ENCODE measurements around the gene OR2H2. TPM values are rescaled to one million over a fixed set of nuclear protein-coding genes. Genes with fewer than 3 reads are reported as not detected.

OR2H2 gene
- total RNA-seq, 2 donors from 2014 or later = not detected

DNA sequence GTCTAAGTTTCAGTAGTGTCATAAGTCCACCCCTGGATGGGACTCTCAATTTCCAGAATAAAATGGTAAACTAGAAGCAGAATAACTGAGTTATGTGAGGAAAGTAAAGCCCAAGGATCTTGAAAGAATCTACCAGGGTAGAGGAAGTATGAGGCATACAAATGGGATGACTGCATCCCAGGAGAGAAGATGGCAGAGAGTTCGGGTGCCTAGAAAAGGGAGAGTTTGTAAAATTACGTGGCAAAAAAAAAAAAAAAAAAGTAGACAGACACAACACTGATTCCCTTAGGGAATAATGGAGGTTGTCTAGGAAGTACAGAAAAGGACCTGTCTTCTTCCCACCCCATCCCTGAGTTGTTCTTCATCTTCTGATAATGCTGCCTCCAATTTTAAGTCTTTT lies 44.6 kb downstream of the OR2H2 start:
- 67 to 76% methylated on average over 1 of the region's 2 CpGs for WGBS, 2 experiments (ENCODE audit: insufficient coverage in 1 of 2, insufficient read length in 1 of 2)
- peaks cover 10% of the 10 kb centered on the region for H3K27me3 ChIP-seq (ENCODE audit: control insufficient read depth, insufficient read depth, low read length, poor library complexity, severe bottlenecking)
- H3K4me3 Mint-ChIP-seq = peak overlapping the region; percentile 69
- TF ChIP-seq, protein P1, sequence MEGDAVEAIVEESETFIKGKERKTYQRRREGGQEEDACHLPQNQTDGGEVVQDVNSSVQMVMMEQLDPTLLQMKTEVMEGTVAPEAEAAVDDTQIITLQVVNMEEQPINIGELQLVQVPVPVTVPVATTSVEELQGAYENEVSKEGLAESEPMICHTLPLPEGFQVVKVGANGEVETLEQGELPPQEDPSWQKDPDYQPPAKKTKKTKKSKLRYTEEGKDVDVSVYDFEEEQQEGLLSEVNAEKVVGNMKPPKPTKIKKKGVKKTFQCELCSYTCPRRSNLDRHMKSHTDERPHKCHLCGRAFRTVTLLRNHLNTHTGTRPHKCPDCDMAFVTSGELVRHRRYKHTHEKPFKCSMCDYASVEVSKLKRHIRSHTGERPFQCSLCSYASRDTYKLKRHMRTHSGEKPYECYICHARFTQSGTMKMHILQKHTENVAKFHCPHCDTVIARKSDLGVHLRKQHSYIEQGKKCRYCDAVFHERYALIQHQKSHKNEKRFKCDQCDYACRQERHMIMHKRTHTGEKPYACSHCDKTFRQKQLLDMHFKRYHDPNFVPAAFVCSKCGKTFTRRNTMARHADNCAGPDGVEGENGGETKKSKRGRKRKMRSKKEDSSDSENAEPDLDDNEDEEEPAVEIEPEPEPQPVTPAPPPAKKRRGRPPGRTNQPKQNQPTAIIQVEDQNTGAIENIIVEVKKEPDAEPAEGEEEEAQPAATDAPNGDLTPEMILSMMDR (conservative IDR thresholded peaks at IDR 0.05) = no peak
- no peaks in the 10 kb centered on the region for H3K36me3 Mint-ChIP-seq (ENCODE audit: low read depth)
- H3K27ac Mint-ChIP-seq = no peak overlapping the region
- peaks cover 6% of the 10 kb centered on the region for H3K4me1 ChIP-seq (ENCODE audit: control insufficient read depth, insufficient read depth, low read length)
- H3K4me3 ChIP-seq (ENCODE audit: low read length) = peak overlapping the region; percentile 88
- peaks cover 18% of the 10 kb centered on the region for H3K27me3 Mint-ChIP-seq (ENCODE audit: insufficient read depth)
- H3K4me1 Mint-ChIP-seq = peaks cover 60% of the 10 kb centered on the region
- H3K9ac ChIP-seq (ENCODE audit: extremely low read depth, low read length, poor library complexity, severe bottlenecking) = no peak overlapping the region
- no peaks in the 10 kb centered on the region for H3K36me3 ChIP-seq (ENCODE audit: control insufficient read depth, insufficient read depth, low read length)
- no peak overlapping the region for H3K27ac ChIP-seq (ENCODE audit: low read depth, low read length)
- no peaks in the 10 kb centered on the region for H3K9me3 Mint-ChIP-seq
- no peaks in the 10 kb centered on the region for H3K9me3 ChIP-seq (ENCODE audit: control insufficient read depth, low read length)
- DNase-seq = no peak

DNA sequence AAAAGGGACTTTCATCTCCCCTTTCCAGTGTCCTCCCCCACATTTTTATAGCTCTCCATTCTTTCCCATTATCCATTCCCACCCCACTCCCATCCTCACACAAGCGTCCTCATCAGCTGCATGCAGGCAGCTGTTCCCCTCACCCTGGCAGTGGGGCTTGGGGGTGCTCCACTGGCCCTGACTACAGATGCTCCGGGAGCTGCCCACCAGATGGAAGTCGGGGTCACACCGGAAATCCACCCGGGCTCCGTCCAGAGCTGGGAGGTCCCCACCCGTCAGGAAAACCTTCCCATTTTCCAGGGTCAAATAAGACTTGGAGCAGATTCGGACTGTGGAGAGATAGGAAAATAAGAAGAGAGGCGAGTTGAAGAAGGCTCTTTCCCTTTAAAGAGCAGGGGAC lies 45.4 kb downstream of the OR2H2 start:
- H3K36me3 Mint-ChIP-seq (ENCODE audit: low read depth) = no peaks in the 10 kb centered on the region
- peaks cover 53% of the 10 kb centered on the region for H3K4me1 Mint-ChIP-seq
- H3K4me3 Mint-ChIP-seq = no peak overlapping the region
- Histone ChIP-seq H3K27me3 (ENCODE audit: control insufficient read depth, insufficient read depth, low read length, poor library complexity, severe bottlenecking) (peaks cover 10% of the 10 kb centered on the region), H3K36me3 (ENCODE audit: control insufficient read depth, insufficient read depth, low read length) (no peaks in the 10 kb centered on the region), H3K9me3 (ENCODE audit: control insufficient read depth, low read length) (no peaks in the 10 kb centered on the region), H3K4me1 (ENCODE audit: control insufficient read depth, insufficient read depth, low read length) (no peaks in the 10 kb centered on the region), H3K27ac (ENCODE audit: low read depth, low read length) (no peak overlapping the region), H3K4me3 (ENCODE audit: low read length) (no peak overlapping the region), H3K9ac (ENCODE audit: extremely low read depth, low read length, poor library complexity, severe bottlenecking) (no peak overlapping the region)
- TF ChIP-seq, protein P1 (conservative IDR thresholded peaks at IDR 0.05) = no peak
- no peak overlapping the region for H3K27ac Mint-ChIP-seq
- H3K27me3 Mint-ChIP-seq (ENCODE audit: insufficient read depth) = peaks cover 18% of the 10 kb centered on the region
- peak; percentile 49 for DNase-seq
- WGBS, 2 experiments (ENCODE audit: insufficient coverage in 1 of 2, insufficient read length in 1 of 2) = 32 to 69% methylated on average over 7 to 9 of the region's 9 CpGs
- no peaks in the 10 kb centered on the region for H3K9me3 Mint-ChIP-seq

- Mint-ChIP-seq H3K9me3 (no peaks in the 10 kb centered on the region), H3K36me3 (ENCODE audit: low read depth) (no peaks in the 10 kb centered on the region), H3K4me3 (peak overlapping the region; percentile 80), H3K27ac (no peak overlapping the region), H3K4me1 (peaks cover 43% of the 10 kb centered on the region), H3K27me3 (ENCODE audit: insufficient read depth) (peaks cover 18% of the 10 kb centered on the region)
- 33% methylated on average over 14 of the region's 14 CpGs; no CpG with 5 or more reads in 1 of the 2 experiments for WGBS, 2 experiments (ENCODE audit: insufficient coverage in 1 of 2, insufficient read length in 1 of 2)
- peak overlapping the region; percentile 92 for H3K4me3 ChIP-seq (ENCODE audit: low read length)
- H3K36me3 ChIP-seq (ENCODE audit: control insufficient read depth, insufficient read depth, low read length) = no peaks in the 10 kb centered on the region
- TF ChIP-seq, protein P1 (conservative IDR thresholded peaks at IDR 0.05) = no peak
- H3K9me3 ChIP-seq (ENCODE audit: control insufficient read depth, low read length) = no peaks in the 10 kb centered on the region
- no peaks in the 10 kb centered on the region for H3K4me1 ChIP-seq (ENCODE audit: control insufficient read depth, insufficient read depth, low read length)
- H3K27ac ChIP-seq (ENCODE audit: low read depth, low read length) = no peak overlapping the region
- no peak overlapping the region for H3K9ac ChIP-seq (ENCODE audit: extremely low read depth, low read length, poor library complexity, severe bottlenecking)
- DNase-seq = peak; percentile 72
- H3K27me3 ChIP-seq (ENCODE audit: control insufficient read depth, insufficient read depth, low read length, poor library complexity, severe bottlenecking) = peaks cover 10% of the 10 kb centered on the region
Observed at GRCh38 chr6:29631209-29631810, 46.4 kb downstream of the OR2H2 start.
